Kidney (tissue), 22 donors: ENCODE measurements around the gene HDAC1. TPM values are rescaled to one million over a fixed set of nuclear protein-coding genes. Genes with fewer than 3 reads are reported as not detected.

Source experiments
- DNase-seq, 5 donors: peaks; one replicate each; pipeline ENCODE4 v3.0.0-alpha.2; 2013 to 2020
- FAIRE-seq: peaks from 2 replicates; lab custom pipeline; 2012; peaks lifted over from hg19 to GRCh38; lab: Jason Lieb, UNC
- H3K27ac ChIP-seq, 2 donors: one replicate each; pipeline ENCODE4 v1.7.0; 2013; ENCODE audit warnings: low read depth in 2 of 2, low read length in 2 of 2, inconsistent platforms in 1 of 2
- H3K27me3 ChIP-seq: one replicate; pipeline ENCODE4 v1.7.1; 2013; ENCODE audit warnings: low read length, inconsistent platforms; ENCODE audit not compliant: control insufficient read depth, insufficient read depth
- H3K36me3 ChIP-seq, 3 donors: one replicate each; pipeline versions ENCODE4 v1.7.0 to v1.7.1; 2013; ENCODE audit warnings: low read length in 3 of 3, control low read depth in 1 of 3, inconsistent platforms in 1 of 3; ENCODE audit not compliant: insufficient read depth in 3 of 3, control insufficient read depth in 2 of 3
- H3K4me1 ChIP-seq, 3 donors: one replicate each; pipeline versions ENCODE4 v1.7.0 to v1.7.1; 2013; ENCODE audit warnings: low read length in 3 of 3, inconsistent platforms in 1 of 3, low read depth in 1 of 3; ENCODE audit not compliant: control insufficient read depth in 2 of 3, insufficient read depth in 2 of 3
- H3K4me3 ChIP-seq, 3 donors: one replicate each; pipeline versions ENCODE4 v1.7.0 to v1.8.1; 2013; ENCODE audit warnings: low read length in 3 of 3, control low read depth in 1 of 3, inconsistent platforms in 1 of 3
- H3K9ac ChIP-seq, 3 donors: one replicate each; pipeline versions ENCODE4 v1.7.0 to v1.7.1; 2013; ENCODE audit warnings: low read length in 3 of 3, control low read depth in 1 of 3, inconsistent platforms in 1 of 3
- H3K9me3 ChIP-seq, 3 donors: one replicate each; pipeline versions ENCODE4 v1.7.0 to v1.7.1; 2013; ENCODE audit warnings: low read length in 3 of 3, control low read depth in 1 of 3, inconsistent platforms in 1 of 3; ENCODE audit not compliant: control insufficient read depth in 2 of 3, insufficient read depth in 1 of 3
- intact Hi-C: fragments of 100-400 bp; cut with DNase I; formaldehyde crosslinking; loops from one replicate; pipeline ENCODE4 v1.11.1; 2022
- long read RNA-seq, 10 donors: library from polyadenylated mRNA in 1 of 10; unstranded in 1 of 10; transcript quantifications; one replicate each; pipeline ENCODE4 v2.0.0 and lab custom pipeline, GENCODE V29; 2021 to 2026
- polyA plus RNA-seq: library from polyadenylated mRNA; stranded (reverse); fragments of 350-450 nt; fragmentation: Illumina TruSeq; extraction: RNeasy Lipid Tissue Mini Kit (QIAGEN cat#74804); gene quantifications from one replicate; pipeline ENCODE4 v1.2.3, GENCODE V29; 2014; ENCODE audit warnings: low read depth, low replicate concordance; ENCODE audit not compliant: insufficient read depth
- total RNA-seq: library from RNA; stranded (reverse); fragmentation: NEBNext Ultra II Directional; extraction: Animal tissue kit (Norgen Biotek cat#: 25700); gene quantifications from one replicate; pipeline ENCODE4 v1.2.1, GENCODE V29; 2021
- TF ChIP-seq, protein P1 (sequence below): IDR thresholded peaks from 3 replicates; pipeline ENCODE4 v1.5.1; 2012; ENCODE audit warnings: mild to moderate bottlenecking, moderate library complexity, borderline replicate concordance; ENCODE audit not compliant: insufficient read depth; ENCODE audit errors: extremely low read depth
- donor health status: control.
- donor health status: control.
- donor health status: control.
- donor health status: control.
- donor health status: control.
- donor health status: DM: yes; HTN: yes; CAD: no.
- donor health status: Normal renal cell carcinoma (clear cell type).

The HDAC1 gene
- 89.7 TPM for total RNA-seq
- polyA plus RNA-seq, result 68.8 TPM
- long read RNA-seq, donor 1, transcript HDAC1-201 (14 exons, 2,124 nt), result major isoform, 19 of 69 reads
- long read RNA-seq, donor 1, partial matches to known transcripts, result 49 of 69 reads
- long read RNA-seq, donor 1, other reads (novel, unspliced or antisense), result 0 of 69 reads
- long read RNA-seq, donor 2, transcript HDAC1-201 (14 exons, 2,124 nt), result major isoform, 24 of 71 reads
- long read RNA-seq, donor 2, partial matches to known transcripts, result 44 of 71 reads
- long read RNA-seq, donor 2, other reads (novel, unspliced or antisense), result 0 of 71 reads
- long read RNA-seq, donor 3, transcript HDAC1-201 (14 exons, 2,124 nt), result major isoform, 34 of 51 reads
- long read RNA-seq, donor 3, partial matches to known transcripts, result 16 of 51 reads
- long read RNA-seq, donor 3, other reads (novel, unspliced or antisense), result 0 of 51 reads
- long read RNA-seq, donor 4, transcript HDAC1-201 (14 exons, 2,124 nt), result major isoform, 38 of 86 reads
- long read RNA-seq, donor 4, transcript HDAC1-206 (7 exons, 2,409 nt), result minor isoform, 5 of 86 reads
- long read RNA-seq, donor 4, partial matches to known transcripts, result 42 of 86 reads
- long read RNA-seq, donor 4, other reads (novel, unspliced or antisense), result 0 of 86 reads
- long read RNA-seq, donor 5, partial matches to known transcripts, result 0 of 2 reads
- long read RNA-seq, donor 5, other reads (novel, unspliced or antisense), result 0 of 2 reads
- long read RNA-seq, donor 6, transcript HDAC1-201 (14 exons, 2,124 nt), result major isoform, 37 of 55 reads
- long read RNA-seq, donor 6, partial matches to known transcripts, result 17 of 55 reads
- long read RNA-seq, donor 6, other reads (novel, unspliced or antisense), result 0 of 55 reads
- long read RNA-seq, donor 7, transcript HDAC1-201 (14 exons, 2,124 nt), result major isoform, 99 of 134 reads
- long read RNA-seq, donor 7, partial matches to known transcripts, result 21 of 134 reads
- long read RNA-seq, donor 7, other reads (novel, unspliced or antisense), result 12 of 134 reads
- long read RNA-seq, donor 8, transcript HDAC1-201 (14 exons, 2,124 nt), result major isoform, 13 of 526 reads
- long read RNA-seq, donor 8, partial matches to known transcripts, result 485 of 526 reads
- long read RNA-seq, donor 8, other reads (novel, unspliced or antisense), result 23 of 526 reads
- long read RNA-seq, donor 9, transcript HDAC1-201 (14 exons, 2,124 nt), result major isoform, 13 of 26 reads
- long read RNA-seq, donor 9, partial matches to known transcripts, result 13 of 26 reads
- long read RNA-seq, donor 9, other reads (novel, unspliced or antisense), result 0 of 26 reads
- long read RNA-seq, donor 10, transcript HDAC1-201 (14 exons, 2,124 nt), result major isoform, 22 of 132 reads
- long read RNA-seq, donor 10, partial matches to known transcripts, result 108 of 132 reads
- long read RNA-seq, donor 10, other reads (novel, unspliced or antisense), result 0 of 132 reads

DNA sequence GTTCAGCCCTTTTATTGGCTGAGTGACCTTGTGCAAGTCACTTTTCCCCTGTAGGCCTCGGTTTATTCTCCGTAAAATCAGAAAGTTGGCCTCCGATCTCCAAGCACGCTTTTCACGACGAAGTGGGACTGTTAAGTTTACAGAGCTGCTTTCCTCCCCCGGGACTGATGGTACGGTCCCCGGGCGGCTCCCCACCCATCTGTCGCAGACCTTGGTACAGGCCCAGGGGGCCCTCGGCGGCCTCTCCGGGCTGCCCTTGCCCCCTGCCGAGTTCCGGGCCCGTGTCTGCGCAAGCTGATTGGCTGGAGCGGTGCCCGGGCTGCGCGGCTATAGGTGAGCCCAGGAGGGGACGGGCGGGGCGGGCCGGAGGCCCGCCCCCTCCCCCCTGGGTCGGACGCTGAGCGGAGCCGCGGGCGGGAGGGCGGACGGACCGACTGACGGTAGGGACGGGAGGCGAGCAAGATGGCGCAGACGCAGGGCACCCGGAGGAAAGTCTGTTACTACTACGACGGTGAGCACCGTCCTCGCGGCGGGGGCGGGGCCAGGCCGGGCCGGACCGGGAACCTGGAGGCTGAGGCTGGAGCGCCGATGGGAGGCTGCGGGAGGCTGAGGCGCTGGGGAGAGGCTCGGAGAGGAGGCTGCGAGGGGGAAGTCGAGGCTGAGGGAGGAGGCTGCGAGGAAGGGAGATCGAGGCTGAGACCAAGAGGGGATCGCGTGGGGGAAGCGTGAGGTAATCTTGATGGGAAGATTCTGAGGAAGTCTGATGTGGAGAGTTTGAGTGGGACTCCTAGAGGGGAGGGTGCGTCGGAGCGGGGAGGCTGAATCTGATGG, at the start of gene HDAC1:
Gene HDAC1 (plus strand): TSS at position 376 of the 831 bp plus-strand sequence. CDS start 87 bp downstream, at position 463.
- Histone ChIP-seq H3K27ac (peak within 1 kb of the TSS; percentile 84 to 89), H3K27me3 (no peaks in the 10 kb centered on the region), H3K4me3 (peak within 1 kb of the TSS; percentile 83 to 97 (median 84)), H3K36me3 (no peaks in the 10 kb centered on the region), H3K9ac (peak within 1 kb of the TSS; percentile 70 to 92 (median 88)), H3K4me1 (peaks cover 0 to 2% (median 0%) of the 10 kb centered on the region in 3 donors), H3K9me3 (no peaks in the 10 kb centered on the region)
- peak; percentile 97 to 99 (median 98) for DNase-seq
- intact Hi-C loops, result no loop called here
- FAIRE-seq, result no peak
- TF ChIP-seq, protein P1, sequence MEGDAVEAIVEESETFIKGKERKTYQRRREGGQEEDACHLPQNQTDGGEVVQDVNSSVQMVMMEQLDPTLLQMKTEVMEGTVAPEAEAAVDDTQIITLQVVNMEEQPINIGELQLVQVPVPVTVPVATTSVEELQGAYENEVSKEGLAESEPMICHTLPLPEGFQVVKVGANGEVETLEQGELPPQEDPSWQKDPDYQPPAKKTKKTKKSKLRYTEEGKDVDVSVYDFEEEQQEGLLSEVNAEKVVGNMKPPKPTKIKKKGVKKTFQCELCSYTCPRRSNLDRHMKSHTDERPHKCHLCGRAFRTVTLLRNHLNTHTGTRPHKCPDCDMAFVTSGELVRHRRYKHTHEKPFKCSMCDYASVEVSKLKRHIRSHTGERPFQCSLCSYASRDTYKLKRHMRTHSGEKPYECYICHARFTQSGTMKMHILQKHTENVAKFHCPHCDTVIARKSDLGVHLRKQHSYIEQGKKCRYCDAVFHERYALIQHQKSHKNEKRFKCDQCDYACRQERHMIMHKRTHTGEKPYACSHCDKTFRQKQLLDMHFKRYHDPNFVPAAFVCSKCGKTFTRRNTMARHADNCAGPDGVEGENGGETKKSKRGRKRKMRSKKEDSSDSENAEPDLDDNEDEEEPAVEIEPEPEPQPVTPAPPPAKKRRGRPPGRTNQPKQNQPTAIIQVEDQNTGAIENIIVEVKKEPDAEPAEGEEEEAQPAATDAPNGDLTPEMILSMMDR, result no peak

DNA sequence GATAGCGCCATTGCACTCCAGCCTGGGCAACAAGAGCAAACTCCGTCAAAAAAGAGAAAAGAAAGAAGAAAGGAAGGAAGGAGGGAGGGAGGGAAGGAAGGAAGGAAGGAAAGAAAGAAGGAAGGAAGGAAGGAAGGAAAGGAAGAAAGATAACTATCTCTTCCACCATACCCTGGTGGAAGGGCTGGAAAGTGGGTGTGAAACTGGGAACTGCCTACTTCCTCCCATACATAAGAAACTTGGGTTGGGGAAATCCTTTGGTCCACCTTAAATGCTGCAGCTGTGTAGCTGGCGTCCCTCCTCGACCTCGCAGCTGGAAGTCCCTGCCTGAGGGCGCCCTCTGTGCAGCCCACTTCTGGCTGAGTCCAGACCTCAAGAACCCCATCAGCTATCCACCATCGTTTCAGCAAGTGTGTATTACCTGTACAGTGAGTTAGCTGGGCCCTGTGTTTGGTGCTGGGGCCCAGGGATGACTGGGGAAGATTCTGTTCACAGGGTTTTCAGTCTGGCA, 49.5 kb upstream of the HDAC1 start:
- DNase-seq (peak in 2 of 5 donors; percentile 22 to 58), FAIRE-seq (no peak)
- H3K9me3 ChIP-seq, result no peaks in the 10 kb centered on the region
- H3K27ac ChIP-seq, result peak overlapping the region in 1 of 2 donors; percentile 23
- intact Hi-C loops, result no loop called here
- peaks cover 0 to 11% (median 0%) of the 10 kb centered on the region in 3 donors for H3K4me1 ChIP-seq
- TF ChIP-seq, protein P1, result no peak
- H3K4me3 ChIP-seq, result no peak overlapping the region
- H3K27me3 ChIP-seq, result no peaks in the 10 kb centered on the region
- H3K9ac ChIP-seq, result peak overlapping the region in 2 of 3 donors; percentile 16 to 22
- H3K36me3 ChIP-seq, result no peaks in the 10 kb centered on the region
